ENCODE results near the gene PUS3.
"Not testable (repeated sequence)": the region's sequence is repeated elsewhere in the genome, so short reads cannot be mapped to it uniquely, and the experiment has no call there.

PUS3 gene

DNA sequence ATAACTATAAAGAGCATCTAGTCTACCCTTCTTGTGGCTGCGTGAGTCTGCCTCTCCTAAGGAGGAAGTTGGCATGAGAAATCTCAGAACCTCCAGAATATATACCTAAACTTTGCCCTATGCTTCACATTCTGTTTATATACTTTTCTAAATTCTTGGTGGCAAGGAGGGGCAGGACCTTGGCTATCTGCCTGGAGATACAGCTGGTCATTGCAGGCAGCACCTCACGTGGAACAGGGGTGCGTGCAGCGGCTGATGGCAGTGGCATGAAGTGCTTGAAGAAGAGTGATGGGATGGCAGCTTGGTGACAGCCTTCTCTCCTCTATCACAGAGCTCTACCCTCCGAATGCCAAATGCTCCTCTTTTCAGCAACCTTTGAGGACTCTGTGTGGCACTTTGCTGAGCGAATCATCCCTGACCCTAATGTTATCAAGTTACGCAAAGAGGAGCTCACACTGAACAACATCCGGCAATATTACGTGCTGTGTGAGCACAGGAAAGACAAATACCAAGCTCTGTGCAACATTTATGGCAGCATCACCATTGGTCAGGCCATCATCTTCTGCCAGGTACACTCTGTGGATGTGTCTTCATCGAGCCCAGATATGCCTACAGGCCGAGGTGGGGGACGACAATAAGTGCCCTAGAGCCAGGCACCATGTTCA is 13.8 kb upstream of the PUS3 start:
- no peak for DNase-seq

DNA sequence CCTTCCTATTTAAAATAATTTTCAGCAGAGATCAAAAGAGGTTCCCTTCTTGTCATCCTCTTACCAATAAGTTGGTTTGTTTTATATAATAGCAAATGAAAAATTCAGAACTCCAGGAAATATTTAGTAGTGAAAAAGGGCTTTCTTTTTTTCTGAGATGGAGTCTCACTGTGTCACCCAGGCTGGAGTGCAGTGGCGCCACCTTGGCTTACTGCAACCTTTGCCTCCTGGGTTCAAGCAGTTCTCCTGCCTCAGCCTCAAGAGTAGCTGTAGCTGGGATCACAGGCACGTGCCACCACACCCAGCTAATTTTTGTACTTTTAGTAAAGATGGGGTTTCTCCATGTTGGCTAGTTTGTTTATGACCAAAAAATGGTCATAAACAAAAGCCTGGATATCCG is 11.6 kb upstream of the PUS3 start:
- not testable (repeated sequence) for DNase-seq

DNA sequence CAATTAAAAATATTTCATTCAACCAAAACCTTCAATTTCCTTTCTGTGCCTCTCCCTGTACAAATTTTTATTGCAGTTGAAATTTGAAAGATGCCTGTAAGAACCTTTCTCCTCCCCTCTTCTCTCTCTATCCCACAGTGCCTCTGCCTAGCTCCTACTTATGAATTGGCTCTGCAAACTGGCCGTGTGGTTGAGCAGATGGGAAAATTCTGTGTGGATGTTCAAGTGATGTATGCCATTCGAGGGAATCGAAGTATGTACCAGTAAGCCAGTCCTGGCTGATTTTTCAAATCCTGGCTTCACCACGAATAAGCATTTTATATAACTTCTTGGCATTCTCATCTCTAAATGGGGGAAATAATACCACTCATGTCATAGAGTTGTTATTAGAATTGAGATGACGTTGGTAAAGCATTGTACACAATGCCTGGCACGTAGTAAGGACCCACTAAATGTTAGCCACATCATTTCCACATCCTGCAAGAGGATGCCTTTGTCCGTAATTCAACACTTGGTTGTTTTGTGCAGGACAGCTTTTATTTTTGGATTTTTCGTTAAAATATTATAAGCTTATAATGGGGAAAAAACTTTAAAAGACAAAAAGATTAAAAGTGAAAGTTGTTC is 7.3 kb upstream of the PUS3 start:
- DNase-seq: no peak

- no peak for DNase-seq
Measured at GRCh38 chr11:125904678-125905077, 1.7 kb upstream of the PUS3 start.

GRCh38 chr11:125903711-125904659 is 979 bp upstream of the PUS3 start, which contains the start of gene DDX25:
Gene DDX25 (plus strand): TSS chr11:125904508. CDS start chr11:125904518, 10 bp downstream.
- peak; percentile 46 for DNase-seq

DNA sequence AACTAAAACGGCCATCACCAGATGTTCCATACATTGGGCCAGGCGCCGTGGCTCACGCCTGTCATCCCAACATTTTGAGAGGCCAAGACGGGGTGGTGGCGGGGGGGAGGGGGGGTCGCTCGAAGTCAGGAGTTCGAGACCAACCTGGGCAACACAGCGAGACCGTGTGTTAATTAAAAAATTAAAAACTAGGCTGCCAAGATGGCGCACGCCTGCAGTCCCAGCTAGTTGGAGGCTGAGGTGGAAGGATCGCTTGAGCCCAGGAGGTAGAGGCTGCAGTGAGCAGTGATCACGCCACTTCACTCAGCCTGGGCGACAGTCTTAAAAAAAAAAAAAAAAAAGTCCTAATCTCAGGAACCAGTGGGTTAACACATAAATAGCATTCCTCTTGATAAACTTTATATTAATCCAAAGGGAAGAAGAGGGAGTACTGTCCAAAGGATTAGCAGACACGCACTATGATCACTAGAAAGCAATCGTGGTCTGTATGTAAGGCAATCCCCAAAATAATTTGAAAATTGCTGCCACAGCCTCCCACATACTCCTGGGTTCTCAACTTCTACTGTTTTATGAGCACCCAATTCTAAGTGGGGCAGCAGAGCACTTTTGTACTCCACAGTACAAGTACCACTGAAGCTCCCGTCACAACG is 604 bp downstream of the PUS3 start:
- DNase-seq: no peak

DNA sequence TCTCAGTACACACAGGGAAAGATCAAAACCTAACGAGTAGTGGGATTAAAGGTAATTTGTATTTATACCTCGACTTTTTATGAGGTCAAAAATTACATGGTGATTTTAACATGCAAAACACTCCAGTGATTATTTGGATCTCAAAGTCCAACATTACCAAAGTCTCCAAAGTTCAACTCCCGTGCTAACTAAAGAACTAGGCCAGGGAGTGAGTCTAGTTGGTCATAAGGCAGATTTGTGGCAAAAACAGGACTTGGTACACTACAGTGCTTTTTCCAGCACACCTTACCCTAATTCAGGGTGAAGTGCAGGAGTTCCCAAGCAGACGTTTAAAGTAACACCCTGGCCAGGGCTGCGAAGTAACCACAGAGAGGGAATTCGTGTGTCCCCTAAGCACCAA is 1.1 kb downstream of the PUS3 start:
- DNase-seq: no peak

GRCh38 chr11:125892994-125893393 is 10.0 kb downstream of the PUS3 start:
- no peak for DNase-seq

- DNase-seq: no peak
Measured at GRCh38 chr11:125892071-125892470, 10.9 kb downstream of the PUS3 start.

GRCh38 chr11:125890447-125891100 is 12.4 kb downstream of the PUS3 start:
- DNase-seq: no peak

DNA sequence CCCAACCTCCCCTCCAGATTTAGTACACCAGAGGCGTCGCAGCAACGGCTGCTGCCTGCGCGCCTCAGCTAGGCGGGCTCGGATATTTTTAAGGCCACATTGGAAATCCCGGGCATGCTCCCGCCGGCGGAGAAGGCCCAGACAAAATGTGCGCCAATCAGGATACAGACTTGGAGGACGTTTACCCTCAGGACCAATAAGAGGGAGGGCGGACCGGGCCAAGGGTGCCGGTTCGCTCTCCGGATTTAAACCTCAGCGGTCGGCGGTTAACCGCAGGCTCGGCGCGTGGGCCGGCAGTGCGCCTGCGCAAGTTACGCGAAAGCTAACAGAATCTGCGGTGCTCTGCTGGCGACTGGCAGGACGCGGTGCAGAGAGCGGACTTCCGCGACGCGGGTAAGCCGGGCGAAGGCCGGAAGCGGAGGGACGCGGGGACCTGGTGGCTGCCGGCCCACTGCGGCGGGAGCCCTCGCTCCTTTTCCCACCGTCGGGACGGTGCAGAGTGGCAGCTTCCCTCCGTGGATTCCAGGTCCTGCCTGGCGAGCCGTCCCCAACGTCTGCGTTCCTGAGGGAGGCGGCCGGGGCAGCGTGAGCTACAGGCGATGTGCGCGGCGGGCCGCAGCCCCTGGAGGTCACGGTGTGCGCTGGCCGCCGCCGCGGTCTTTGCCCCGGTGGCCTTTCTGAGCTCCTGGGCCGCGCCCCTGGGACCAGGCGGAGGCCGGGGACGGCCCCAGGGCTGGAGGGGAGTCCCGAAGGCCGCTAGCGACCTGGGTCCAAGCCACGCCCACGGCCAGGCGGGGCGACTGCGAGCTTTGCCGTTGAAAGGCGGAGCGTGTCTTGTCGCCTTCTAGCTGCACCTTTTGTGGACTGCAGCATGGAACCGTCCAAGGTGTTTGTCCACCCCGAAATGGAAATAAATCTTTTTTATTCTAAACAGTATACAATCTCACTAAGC is 15.4 kb downstream of the PUS3 start, which contains the start of gene HYLS1:
HYLS1 (plus strand) TSS at position 296 of the 952 bp plus-strand sequence. CDS start 11,701 bp downstream, outside the sequence.
- DNase-seq: peak; percentile 96

- DNase-seq: peak; percentile 55
Measured at GRCh38 chr11:125886997-125887372, 16.0 kb downstream of the PUS3 start.

DNA sequence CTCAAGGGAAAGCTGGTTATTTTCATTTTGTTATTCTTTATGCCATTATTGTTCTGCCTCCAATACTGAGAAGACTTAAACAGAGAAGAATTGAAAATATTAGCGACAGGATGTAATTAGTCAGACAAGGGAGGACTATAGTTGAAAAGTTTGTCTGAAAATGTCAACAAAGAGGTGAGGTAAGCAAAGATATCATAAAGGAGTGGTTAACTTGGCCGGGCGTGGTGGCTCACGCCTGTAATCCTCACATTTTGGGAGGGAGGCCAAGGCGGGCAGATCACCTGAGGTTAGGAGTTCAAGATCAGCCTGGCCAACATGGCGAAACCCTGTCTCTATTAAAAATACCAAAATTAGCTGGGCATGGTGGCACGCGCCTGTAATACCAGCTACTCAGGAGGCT is 19.6 kb downstream of the PUS3 start:
- DNase-seq: no peak

DNA sequence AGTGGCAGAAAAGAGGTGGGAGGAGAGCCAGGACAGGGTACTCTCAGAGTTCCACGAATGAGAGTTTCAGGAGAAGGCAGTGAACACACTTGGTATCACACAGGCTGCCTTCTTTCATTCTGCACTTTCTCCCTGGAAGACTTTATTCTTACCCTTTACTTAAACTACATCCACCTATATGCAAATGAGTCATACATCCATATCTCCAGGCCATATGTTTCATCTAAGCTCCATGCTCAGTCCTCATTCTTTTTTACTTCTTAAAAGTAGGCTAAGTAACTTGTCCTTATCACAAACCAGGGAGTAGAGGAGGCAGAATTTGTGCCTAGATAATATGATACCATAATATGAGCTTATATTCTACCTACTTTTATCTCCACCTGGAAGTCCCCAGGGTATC is 21.7 kb downstream of the PUS3 start:
- no peak for DNase-seq

GRCh38 chr11:125874556-125875124 is 28.4 kb downstream of the PUS3 start:
- peak; percentile 57 for DNase-seq

GRCh38 chr11:125873881-125874555 is 29.0 kb downstream of the PUS3 start:
- DNase-seq: no peak

DNA sequence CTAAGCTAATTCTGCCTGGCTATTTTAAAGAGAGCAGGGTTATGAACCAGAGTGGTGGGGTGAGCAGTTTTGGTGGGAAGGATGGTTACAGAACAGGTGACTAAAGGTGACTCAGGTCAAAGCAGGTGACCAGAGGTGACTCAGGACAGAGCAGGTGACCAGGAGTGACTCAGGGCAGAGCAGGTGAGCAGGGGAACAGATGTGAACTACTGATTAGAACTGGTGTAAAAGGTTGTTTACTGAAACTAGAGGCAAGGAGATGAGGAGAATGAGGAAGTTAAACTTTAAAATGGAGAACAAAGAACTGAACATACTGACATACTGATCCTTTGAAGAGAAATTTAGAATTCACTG is 30.9 kb downstream of the PUS3 start:
- no peak for DNase-seq

DNA sequence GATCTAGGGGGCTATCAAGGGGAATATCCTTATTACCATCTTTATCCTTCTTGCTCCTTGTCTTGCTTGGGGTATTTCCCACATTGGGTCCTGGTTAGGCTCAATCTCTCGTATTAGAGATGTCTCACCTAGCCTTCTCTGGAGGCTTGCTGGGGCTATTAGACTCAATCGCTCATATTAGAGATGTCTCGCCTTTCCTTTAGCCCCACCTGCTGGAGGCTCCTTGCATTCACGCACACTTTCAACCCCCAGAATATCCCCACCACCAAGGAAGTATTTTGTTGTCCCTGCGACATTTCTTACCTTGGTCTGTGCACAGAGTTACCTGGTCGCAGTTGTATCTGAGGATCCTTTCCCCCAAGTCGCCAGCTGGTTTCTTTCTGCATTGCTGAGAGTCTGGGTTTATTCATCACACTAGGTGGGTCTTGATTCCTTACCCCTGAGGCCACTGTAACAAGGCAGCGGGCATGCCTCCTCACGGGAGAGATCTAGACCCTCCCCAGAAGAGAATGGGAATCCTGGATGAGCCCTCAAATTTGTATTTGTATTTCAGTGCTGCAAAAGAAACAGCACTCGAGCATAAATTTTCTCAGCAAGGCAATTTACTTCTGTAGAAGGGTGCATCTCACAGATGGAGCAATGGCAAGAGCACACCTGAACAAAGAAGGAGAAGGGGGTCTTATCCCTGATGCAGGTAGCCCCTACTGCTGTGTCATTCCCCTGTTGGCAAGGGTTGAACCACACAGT is 31.4 kb downstream of the PUS3 start:
- DNase-seq: no peak

DNA sequence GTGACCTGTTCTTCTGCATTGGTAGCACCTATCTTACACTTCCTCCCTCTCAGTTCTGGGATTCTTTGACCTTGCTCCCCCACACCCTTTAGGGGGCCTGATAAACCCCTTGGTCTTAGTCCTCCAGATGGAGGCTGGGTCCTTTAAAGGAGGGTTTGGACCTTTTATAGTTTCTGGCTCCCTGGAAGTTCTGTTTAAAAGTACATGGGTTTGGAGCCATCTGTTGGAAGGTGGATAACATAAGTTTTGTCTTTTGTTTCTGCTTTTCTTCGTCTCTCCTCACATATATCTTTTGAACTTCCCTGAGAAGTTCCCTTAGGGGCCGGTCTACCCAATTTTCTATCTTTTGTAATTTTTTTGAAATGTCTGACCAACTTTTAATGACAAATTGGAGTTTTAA is 33.5 kb downstream of the PUS3 start:
- no peak for DNase-seq

- DNase-seq: not testable (repeated sequence)
Measured at GRCh38 chr11:125865354-125865753, 37.7 kb downstream of the PUS3 start.
